GM18520 (cell line): ENCODE results near the gene RALGPS1.

Source experiments
- ATAC-seq: cut with Tn5 transposase; IDR thresholded peaks from one replicate; pipeline ENCODE4 v1.9.1; 2021; ENCODE audit not compliant: unreplicated experiment

Gene RALGPS1

DNA sequence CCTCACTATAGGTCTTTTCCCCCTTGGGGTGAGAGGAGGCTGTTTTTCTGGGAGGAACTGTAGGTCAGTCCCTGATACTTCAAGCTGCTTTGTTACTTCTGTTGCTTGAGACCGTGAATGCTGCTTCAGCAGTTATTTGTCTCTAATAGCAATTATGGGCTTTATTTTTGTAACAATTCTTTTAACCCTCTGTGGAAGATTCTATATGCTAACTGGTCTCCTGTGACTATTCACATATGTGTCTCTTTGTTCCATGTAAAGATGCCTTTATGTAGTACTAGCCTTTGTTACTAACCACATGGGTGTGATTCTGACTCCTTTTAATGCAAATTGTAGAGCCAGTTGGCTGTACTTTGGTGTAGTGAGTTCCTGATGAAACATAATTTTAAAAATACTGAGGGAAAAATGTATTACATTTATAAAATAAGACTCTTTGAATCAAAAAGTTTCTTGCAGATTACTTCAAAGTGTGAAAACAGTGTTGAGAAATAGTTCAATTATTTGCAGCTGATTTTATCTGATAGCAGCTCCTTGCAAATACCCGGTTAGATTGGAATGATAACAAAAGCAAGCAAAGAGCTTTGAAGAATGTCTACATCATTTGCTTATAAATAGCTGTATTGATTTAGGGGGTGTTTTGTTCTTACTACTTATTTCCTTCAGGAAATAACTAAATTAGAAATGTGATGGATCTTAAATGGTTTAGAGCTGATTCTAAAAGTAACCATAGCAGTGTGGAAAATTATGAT, 161.2 kb downstream of the RALGPS1 start:
- no peak for ATAC-seq

DNA sequence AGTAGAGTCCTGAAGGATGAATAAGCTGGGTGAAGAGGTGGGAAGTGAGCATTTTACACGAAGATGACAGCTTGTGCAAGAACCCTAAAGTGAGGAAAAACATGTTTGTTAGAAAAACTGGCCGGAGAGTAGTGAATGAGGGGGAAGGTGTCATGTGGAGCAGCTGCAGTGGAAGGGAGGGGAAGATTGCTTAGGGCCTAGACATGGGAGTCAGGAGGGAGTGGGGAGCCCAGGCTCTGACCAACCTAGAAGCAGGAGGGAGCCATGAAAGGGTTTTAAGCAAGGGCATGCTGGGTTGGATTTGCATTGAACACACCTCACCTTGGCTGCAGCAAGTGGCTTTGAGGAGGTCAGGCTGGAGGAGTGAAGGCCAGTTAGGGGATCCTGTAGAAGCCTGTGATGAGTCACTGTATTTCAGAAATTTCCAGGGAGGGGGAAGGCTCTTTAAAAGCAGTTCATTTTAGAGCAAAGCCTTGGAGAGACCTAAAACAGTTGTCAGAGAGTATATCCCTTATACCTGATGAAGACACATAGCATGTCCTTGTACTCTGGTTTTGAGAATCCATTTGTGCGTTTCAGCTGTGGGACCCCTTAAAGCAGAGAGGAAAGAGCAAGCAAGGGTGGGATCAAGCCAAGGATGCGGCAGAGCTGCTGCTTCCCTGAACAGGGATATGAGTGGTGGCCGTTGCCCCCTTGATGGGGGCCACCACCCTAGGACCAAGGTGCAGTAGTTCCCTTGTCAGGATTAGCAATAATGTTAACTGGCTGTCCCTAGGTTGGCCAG, 162.5 kb downstream of the RALGPS1 start:
- ATAC-seq, result no peak

DNA sequence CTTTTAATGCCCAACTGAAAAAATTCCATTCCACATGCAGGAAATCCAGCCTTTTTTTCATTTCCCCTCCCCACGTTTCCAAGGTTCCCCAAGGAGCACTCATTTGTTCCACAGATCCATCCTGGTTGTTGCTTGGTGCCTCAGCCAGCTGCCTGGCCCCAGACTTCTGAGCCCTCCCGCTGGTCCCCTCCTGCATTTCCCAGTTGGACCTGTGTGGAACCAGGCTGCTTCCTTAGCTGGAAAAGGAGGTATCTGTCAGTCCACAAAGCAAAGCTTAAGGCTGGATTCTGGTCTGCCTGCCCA, 163.0 kb downstream of the RALGPS1 start:
- ATAC-seq, result no peak

DNA sequence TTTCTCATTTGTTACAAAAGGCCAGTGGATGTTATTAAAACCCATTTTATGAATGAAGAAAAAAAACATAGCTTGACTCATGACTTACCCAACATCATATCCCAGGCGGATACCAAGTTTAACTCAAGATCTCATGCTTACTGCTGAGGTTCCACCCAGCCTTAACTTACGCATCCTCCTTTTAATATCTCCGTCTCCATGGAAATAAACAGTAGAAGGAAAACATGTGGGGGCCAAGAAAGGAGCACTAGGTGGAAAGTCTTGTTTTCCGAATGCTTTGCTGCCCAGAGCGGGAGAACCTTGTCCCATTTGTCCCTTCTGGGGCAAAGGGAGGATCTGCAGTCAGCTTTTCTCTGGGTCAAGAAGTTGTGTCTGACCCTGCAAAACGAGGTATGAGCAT, 163.8 kb downstream of the RALGPS1 start:
- ATAC-seq, result no peak

DNA sequence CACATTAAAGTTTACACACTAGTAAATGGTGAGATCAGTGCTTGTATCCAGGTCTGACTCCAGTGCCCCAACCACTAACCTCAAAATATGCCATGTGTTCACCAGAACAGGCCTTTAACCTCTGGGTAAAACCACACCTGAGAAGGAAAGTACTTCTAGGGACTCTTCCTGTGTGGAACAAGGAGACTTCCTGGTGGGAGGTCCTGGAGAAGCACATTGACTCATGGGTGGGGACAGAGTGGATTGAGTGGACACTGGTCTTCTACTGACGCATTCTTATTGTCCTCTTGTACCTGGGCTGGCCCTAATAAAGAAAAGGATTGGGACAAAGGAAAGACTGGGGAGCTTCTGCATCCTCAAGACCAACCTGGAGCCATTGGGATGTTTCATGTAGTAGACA, 164.4 kb downstream of the RALGPS1 start:
- no peak for ATAC-seq

GRCh38 chr9:127079446-127080140, 165.0 kb downstream of the RALGPS1 start:
- no peak for ATAC-seq

DNA sequence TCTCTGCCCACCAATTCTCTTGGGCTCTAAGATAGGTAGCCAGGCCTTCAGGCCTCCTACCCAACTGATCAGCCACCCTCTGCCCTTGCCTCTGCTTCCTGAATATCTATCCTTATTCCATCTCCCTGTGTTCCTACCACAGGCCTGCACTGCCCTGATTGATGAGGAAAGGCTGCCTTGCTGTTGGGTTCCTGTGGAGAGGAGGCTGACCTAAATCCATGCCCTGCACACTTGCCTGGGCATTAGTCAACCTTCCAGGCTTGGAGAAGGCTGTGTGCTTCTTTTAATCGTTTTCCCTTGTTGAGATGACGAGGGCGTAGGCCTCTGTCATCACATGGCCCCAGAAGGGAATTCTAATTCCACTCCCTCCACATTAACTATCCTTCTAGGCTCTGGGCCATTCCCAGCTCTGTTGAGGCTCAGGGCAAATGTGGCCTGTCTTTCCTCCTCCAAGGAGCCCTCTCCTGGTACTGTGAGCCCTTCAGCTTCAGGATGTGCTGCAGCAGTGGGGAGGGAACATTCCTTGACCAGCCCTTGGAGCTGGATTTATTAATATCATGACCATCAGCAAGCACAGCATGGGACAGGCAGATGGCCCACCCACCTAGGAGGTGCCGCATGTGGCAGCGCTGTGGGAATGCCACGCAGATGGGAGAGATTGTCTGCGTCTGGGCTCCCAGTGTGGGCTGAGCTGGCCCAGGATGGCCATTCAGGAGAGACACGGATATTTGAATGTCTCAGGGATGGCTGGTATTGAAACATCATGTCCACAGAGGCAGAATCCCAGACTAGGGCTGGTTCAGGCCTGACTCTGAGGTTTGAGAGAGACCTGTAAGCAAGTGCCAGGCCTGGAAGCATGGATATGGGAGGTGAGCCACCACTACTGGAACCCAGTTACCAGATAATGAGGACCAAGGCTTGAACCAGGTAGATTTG, 166.9 kb downstream of the RALGPS1 start:
- no peak for ATAC-seq

- ATAC-seq, result no peak
Observed at GRCh38 chr9:127083138-127083980, 168.8 kb downstream of the RALGPS1 start.

DNA sequence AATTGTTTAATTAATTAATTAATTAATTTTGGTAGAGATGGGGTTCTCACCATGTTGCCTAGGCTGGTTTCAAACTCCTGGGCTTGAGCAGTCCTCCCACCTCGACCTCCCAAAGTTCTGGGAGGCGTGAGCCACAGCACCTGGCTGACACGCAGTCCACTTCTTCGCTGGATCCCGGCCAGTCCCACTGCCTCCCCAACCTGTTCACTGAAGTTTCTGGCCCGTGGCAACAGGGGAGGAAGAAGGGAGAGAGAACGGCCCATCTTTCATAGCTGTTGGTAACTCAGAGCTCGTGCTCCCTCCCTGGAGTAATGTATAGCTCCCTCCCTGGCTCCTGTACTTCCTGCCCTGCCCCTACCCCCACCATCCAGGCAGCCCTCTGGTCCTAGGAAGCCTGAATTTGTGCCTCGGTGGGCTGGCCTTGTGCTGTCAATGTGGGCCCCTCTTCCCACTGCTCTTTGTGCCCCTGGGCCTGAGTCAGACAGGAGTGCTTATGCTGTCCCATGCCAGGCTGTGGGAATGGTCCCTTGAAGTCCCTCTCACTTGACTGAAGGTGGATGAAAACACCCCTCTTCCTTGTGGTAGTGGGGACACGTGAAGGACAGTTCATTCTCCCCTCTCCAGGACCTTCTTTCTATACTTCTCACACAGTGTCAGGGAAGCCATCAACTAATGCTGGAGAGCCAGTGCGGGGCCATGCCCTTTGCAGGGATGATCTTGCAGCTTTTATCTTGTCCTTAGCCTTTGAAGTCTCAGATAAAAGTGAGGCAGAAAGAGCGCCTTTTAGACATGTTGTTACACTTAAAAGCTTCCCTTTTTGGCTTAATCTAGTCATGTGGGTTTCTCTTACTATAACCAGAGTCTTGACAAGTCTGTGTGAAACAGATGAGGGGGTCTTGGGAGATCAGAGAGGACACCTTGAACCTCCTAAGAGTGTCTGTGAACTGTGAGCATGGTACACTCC, 169.8 kb downstream of the RALGPS1 start:
- ATAC-seq, result no peak

GRCh38 chr9:127085186-127085585, 170.6 kb downstream of the RALGPS1 start:
- ATAC-seq, result no peak

DNA sequence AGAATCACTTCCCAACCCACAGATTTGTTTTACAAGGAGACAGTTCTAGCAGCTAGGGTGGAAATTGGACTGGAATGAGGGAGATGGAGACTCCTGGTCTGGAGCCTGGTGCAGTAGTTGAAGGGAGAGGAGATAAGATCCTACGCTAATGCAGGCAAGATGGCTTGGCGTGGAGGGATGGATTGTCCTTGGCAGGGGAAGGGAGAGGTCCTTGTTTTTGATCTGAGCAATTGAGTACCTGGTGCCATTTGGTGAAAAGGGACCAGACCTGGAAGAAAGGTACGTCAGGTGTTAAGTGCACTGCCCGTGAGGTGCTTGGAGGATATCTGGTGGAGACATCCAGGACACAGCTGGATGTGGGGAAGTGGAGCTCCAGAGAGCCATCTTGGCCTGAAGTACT, 172.2 kb downstream of the RALGPS1 start:
- ATAC-seq, result no peak

DNA sequence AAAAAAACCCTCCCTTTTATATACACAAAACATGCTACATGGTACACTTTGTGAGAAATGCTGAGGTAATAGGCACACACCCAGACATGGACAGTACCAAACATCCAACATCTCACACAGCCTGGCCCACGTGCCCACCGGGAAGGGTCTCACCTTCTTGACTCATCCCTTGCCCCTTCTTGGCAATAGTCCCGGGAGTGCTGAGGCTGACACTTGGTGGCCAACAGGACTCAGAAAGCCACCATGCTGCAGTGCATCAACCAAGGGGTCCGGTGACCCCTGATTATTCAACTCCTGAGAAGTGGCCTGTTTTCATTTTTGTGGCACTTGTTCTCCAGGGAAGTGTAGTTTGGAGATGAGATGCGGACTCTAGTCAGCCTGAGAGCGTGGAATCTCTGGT, 172.8 kb downstream of the RALGPS1 start:
- ATAC-seq, result no peak

GRCh38 chr9:127087836-127088235, 173.3 kb downstream of the RALGPS1 start:
- no peak for ATAC-seq

GRCh38 chr9:127088724-127089615, 174.4 kb downstream of the RALGPS1 start:
- no peak for ATAC-seq

- no peak for ATAC-seq
Observed at GRCh38 chr9:127089631-127090081, 175.1 kb downstream of the RALGPS1 start.

- ATAC-seq, result no peak
Observed at GRCh38 chr9:127090341-127090985, 175.9 kb downstream of the RALGPS1 start.

DNA sequence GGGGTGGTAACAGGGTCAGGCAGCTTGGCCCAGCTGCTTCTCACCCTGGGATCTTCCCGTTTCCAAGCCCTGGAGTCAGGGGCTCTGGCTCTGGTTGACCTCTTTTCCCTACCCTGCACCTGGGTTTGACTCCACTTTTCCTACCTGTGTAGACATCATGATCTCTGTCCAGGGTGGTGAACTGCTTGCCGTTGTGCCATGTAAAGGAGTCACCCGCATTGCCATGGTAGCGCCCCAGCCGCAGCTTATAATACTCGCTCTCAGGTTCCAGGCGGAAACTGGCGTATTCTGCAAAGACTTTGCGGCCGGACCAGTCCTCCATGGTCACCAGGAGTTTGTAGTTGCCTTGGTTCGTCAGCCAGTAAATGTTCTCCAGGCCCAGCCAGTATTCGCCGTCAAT, 176.9 kb downstream of the RALGPS1 start:
- no peak for ATAC-seq
